ENCODE results near the gene ZNRF2.
A peak's percentile ranks its signal among the peaks of the same experiment; 100 is the strongest.

DNA sequence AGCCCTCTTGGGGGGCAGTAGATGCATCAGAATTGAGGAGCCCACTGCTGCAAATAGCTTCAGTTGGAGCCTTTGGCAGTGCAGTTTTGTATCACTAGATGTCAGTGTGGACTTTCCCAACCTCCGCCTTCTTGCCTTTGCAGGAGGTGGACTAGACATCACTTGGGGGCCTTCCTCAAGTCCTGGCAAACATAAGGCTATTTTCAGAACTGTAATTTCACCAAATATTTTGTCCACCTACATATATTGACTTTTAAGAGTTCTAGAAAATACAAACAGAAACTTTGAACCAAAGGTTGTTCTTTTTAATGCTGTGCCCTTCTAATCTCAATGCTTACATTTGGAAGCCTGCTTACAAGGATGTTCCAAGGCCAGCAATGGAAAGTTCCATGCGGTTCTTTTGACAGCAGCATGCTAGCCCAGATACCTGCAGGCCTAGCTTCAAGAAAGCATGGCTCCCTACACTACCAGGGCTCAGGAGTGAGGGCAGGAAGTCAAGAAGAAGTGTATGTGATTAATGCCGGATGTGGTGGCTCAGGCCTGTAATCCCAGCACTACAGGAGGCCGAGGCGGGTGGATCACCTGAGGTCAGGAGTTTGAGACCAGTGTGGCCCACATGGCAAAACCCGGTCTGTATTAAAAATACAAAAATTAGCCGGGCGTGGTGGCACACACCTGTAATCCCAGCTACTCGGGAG, 8.0 kb upstream of the ZNRF2 start:
- TF ChIP-seq, protein P1, sequence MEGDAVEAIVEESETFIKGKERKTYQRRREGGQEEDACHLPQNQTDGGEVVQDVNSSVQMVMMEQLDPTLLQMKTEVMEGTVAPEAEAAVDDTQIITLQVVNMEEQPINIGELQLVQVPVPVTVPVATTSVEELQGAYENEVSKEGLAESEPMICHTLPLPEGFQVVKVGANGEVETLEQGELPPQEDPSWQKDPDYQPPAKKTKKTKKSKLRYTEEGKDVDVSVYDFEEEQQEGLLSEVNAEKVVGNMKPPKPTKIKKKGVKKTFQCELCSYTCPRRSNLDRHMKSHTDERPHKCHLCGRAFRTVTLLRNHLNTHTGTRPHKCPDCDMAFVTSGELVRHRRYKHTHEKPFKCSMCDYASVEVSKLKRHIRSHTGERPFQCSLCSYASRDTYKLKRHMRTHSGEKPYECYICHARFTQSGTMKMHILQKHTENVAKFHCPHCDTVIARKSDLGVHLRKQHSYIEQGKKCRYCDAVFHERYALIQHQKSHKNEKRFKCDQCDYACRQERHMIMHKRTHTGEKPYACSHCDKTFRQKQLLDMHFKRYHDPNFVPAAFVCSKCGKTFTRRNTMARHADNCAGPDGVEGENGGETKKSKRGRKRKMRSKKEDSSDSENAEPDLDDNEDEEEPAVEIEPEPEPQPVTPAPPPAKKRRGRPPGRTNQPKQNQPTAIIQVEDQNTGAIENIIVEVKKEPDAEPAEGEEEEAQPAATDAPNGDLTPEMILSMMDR (IDR thresholded peaks at IDR 0.05), result peak in 3 of 4 experiments; percentile 44 to 77 (median 54)
- TF ChIP-seq EP300 (IDR thresholded peaks at IDR 0.05) (no peak), POLR2A (IDR thresholded peaks at IDR 0.05) (no peak)
